ENCODE measurements around the gene SYCP3.
"Not testable (repeated sequence)": the region's sequence is repeated elsewhere in the genome, so short reads cannot be mapped to it uniquely, and the experiment has no call there.

Gene SYCP3

DNA sequence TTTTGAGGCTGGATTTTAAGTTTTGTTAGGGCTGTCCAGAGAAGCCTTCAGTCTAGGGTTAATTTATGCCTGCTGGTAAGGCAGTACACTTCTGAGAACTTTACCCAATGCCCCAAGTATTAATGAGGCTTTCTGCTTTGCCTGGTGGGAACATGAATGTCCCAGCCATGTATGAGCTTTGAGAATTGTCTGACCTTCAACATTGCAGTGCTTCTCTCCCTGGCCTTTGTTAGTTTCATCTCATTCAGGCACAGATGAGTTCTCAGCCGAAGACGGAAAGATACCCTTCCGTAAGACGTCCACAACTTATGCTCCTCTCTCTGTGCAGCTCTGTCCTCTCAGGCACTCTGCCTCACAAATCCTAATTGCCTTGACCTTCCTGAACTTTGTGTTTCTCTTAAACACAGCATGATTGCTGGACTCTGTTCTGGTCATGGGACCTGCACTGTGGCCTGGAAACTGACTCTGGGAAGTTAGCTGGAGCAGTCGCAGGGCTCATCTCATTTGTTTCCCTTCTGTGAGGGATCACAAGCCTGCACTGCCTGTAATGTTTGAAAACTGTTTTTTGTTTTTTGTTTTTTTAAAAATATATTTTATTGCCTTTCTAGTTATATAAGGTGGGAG, 26.1 kb downstream of the SYCP3 start:
- no peak for DNase-seq (ENCODE audit: low read depth)

- no peak for DNase-seq (ENCODE audit: low read depth)
These were observed 29.0 kb downstream of the SYCP3 start for GRCh38 chr12:101710288-101710687.

GRCh38 chr12:101707131-101707782, 32.0 kb downstream of the SYCP3 start:
- DNase-seq (ENCODE audit: low read depth) = peak; percentile 58

- no peak for DNase-seq (ENCODE audit: low read depth)
These were observed 32.9 kb downstream of the SYCP3 start for GRCh38 chr12:101706403-101706802.

DNA sequence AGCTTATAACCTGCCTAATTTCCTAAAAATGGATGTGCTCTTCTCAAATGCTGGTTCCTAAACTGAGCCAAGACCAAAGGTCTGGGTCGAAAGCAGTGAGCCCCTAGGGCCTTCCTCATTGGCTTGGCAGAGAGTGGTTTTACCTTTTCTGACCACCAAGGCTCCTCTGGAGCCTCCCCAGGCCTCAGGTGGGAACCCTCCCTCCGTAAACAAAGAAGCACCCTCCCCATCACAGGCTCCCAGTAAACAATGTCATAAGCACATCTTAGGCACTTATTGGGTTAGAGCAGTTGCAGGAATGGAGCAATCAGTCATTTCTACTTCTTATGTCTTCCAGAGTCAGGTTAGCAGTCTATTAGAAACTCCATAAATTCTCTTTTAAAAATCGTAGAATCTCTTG, 35.8 kb downstream of the SYCP3 start:
- no peak for DNase-seq (ENCODE audit: low read depth)

- no peak for DNase-seq (ENCODE audit: low read depth)
These were observed 38.9 kb downstream of the SYCP3 start for GRCh38 chr12:101700299-101700820.

DNA sequence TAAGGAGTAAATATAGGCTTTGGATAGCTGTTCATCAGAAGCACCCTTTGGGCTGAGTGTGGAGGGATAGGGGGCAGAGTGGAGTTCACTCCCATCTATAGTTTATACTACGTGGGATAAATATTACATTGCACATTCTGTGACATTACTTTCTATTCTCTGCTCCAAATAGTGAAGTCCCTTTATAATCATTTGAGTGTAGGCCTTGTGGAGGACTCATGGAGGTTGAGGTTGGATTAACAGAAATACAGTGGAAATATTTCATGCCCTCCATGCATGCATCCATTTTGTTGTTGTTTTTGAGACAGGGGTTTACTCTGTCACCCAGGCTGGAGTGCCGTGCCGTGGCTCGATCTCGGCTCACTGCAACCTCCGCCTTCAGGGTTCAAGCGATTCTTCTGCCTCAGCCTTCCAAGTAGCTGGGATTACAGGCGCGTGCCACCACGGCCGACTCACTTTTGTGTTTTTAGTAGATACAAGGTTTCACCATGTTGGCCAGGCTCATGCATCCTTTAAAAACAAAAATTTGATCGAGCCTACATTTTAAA, 40.4 kb downstream of the SYCP3 start:
- peak; percentile 32 for DNase-seq (ENCODE audit: low read depth)

- peak; percentile 45 for DNase-seq (ENCODE audit: low read depth)
These were observed 41.1 kb downstream of the SYCP3 start for GRCh38 chr12:101697930-101698799.

DNA sequence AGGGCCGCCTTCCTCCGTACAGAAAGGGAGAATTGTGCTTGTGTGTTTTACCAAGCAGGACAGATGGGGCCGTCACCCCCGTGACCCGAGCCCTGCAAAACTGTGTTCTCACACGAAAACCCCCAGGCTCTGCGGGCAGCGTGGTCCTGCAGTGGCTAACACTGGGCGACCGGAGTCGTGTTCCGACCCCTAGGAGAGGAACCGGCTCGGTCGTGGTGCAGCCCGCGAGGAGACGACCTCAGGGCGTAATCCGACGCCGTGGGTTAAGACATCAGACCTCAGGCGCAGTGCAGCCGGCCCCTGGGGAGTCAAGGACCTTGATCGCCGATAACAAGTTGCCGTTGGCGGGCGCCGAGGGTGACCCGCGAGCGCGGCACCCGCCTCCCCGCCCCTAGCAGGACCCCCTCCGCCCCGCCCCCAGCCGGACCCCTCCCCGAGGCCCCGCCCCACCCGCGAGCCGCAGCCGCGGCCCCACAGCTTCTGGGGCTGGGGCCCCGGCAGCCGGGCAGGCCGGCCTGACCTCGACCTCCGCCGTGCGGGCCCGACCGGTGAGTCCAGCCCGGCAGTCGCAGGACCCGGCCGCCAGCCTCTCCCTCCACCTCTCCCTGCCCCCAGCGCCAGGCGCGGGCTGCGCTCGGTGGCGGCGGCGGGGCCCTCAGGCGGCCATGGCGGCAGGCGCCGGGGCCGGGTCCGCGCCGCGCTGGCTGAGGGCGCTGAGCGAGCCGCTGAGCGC, 41.9 kb downstream of the SYCP3 start, which contains the start of gene CHPT1:
CHPT1 (plus strand) TSS at position 444 of the 733 bp plus-strand sequence; CDS start at position 666, 222 bp downstream.
- peak; percentile 31 for DNase-seq (ENCODE audit: low read depth)

DNA sequence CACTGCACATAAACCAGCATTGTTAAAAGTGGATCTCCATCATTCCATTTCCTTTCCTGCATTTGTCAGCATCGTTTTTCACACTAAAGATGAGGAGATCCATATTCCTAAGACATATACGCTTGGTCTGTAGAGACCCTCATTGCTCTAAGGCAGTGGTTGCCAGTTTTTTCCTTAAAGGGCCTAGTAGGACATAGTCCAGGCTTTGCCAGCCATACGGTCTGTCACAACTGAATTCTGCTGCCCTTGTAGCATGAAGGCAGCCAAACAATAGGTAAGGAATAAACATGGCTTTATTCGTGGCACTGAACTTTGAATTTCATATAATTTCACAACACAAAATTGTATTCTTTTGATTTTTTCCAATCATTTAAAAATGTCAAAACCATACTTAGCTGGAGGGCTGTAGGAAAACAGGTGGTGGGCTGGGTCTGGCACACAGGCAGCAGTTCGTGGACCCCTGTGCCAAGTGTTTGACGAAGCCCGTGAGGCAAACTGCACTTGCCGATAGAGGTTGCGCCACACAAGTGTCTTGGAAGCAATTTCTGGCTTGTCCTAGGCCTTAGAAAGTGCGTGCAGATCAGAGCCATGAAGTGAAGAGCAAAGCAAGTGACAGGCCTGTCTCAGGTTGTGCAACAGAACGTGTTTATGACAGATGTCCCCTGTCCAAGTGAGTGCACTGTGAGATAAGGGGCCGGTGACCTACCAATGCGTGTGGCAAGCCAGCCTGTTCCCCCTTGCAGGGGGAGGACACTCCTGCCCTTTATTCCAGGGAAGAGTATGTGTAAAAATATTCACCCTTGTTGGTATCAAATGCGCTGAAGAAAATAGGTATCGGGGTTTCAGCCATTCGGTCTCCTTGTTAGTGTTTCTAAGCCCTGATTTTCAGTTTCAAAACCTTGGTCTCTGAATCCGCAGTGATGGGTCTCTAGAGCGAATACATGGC, 42.7 kb downstream of the SYCP3 start:
- no peak for DNase-seq (ENCODE audit: low read depth)

- DNase-seq (ENCODE audit: low read depth) = peak; percentile 85
These were observed 43.6 kb downstream of the SYCP3 start for GRCh38 chr12:101695706-101696105.

- no peak for DNase-seq (ENCODE audit: low read depth)
These were observed 44.3 kb downstream of the SYCP3 start for GRCh38 chr12:101694986-101695385.

DNA sequence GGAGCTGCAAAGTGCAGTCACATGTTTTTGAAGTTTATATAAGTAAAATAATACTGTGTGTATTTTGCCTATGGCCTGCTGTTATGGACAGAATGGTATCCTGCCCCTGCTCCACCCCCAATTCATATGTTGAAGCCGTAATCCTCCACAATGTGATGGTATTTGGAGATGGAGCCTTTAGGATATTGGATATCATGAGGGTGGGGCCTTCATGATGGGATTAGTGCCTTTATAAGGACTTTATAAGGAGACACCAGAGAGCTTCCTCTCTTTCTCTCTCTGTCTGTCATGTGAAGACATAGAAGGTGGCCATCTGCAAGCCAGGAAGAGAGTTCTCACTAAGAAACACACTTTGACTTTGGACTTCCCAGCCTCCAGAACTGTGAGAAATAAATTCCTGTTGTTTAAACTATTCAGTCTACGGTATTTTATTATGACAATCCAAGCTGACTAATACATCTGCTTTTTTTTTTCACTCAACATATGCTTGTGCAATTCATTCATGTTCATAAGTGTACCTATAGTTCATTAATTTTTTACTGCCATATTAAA, 44.9 kb downstream of the SYCP3 start:
- DNase-seq (ENCODE audit: low read depth) = no peak

- no peak for DNase-seq (ENCODE audit: low read depth)
These were observed 47.7 kb downstream of the SYCP3 start for GRCh38 chr12:101691503-101692096.

DNA sequence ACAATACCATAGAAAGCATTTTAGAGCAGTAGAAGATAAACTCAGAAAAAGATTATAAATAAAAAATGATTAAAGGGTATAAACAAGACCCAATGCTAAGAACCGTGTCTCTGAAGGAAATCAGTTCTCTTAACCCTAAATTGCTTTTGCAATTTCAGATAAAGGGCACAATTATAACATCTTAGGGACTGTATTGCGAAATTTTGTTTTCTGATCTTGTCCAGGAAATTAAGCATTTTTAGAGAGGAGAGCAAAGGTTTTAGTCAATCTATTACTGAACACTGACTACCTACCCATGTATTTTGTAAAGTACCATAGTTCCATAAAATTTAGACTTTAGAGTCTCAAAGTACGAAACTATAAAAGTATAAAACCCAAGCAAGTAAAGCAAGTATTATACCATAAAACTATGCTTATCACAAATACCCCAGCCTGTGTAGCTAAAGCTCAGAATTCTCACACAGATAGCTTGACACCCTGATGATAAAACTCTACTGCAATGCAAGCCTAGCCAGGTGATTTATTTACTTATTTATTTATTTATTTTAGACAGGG, 48.6 kb downstream of the SYCP3 start:
- no peak for DNase-seq (ENCODE audit: low read depth)

DNA sequence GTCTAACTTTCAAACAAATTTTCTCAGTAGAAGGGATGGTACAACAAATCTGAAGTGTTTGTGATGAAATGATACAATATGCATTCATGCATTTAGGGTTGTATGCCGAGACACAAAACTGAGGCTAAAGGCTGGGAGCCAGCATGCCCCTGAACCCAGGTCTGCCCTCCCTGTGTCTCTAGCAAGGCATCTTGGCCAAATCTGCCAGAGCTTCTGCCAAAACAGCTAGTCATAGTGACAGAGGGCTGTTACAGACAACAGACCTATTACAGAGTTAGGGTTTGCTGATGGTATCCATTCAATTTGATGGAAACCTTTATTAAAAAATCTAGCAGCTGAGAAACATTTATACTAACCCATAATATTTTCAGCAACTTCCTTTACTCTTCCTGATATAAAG, 53.1 kb downstream of the SYCP3 start:
- no peak for DNase-seq (ENCODE audit: low read depth)

DNA sequence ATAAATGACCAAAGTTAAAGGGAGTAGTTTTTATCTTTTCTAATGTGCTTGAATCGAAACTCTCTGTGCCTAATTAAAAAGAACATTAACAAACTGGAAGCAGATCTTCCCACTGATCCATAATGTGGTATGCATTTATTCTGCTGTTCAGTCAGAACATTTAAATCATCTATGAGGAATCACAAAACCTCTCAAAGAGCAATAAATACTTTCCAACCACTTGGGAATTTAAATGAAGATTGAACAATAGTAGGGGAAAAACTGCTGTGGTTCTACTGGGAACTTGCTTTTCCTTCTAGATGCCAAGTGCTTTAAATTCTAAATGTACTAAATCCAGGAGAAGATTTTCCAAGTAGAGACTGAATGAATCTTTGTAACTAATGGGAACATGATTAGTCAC, 54.2 kb downstream of the SYCP3 start:
- no peak for DNase-seq (ENCODE audit: low read depth)

DNA sequence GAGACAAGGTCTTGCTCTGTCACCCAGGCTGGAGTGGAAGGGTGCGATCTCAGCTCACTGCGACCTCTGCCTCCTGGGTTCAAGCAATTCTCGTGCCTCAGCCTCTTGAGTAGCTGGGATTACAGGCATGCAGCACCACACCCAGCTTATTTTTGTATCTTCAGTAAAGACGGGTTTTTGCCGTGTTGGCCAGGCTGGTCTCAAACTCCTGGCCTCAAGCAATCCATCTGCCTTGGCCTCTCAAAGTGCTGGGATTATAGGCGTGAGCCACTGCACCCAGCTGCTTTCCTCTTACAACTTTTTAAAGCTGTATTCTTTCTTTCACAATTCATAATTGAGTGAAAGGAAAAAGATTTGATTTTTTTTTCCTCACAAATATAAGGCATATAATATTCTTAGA, 57.6 kb downstream of the SYCP3 start:
- DNase-seq (ENCODE audit: low read depth) = not testable (repeated sequence)

DNA sequence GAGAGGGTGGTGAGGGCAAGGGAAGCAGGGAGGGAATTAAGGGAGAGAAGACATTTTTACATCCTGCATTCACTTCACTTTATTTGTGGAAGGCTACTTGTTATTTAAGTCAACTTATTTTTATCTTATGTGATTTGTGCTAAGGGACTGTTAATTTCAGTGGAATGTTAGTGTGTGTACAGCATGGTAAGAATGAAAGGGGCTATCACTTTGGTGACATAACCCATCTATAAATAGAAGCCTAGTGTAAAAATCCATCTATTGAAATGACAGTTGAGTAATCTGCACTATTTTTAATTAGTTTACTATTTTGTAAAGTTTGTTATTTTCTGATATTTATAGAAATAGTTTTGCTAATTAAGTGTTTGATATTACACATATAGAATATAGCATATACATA, 58.6 kb downstream of the SYCP3 start:
- no peak for DNase-seq (ENCODE audit: low read depth)

Data from iris pigment epithelial cell (primary cell).